Calu3 (cell line): ENCODE data around the gene CAND1. TPM values are rescaled to one million over a fixed set of nuclear protein-coding genes. Genes with fewer than 3 reads are reported as not detected.

Experiments used
- BruUV-seq: library from RNA; stranded (reverse); fragments of 400-500 nt; replicated peaks from 2 replicates; lab custom pipeline; 2021; lab: Mats Ljungman, UMichigan
- CTCF ChIA-PET: fragments of 300-600 bp; sonication (Branson Sonifier 250); formaldehyde crosslinking; loops from one replicate; lab custom pipeline; 2022; ENCODE audit warnings: antibody characterized with exemption; lab: Charles Lee
- DNase-seq: peaks from one replicate; pipeline ENCODE4 v3.0.0; 2022
- H3K27ac Mint-ChIP-seq: one replicate; pipeline ENCODE4 v1.8.0; 2022; ENCODE audit warnings: mixed read lengths; ENCODE audit not compliant: unreplicated experiment
- H3K27me3 Mint-ChIP-seq: one replicate; pipeline ENCODE4 v1.8.0; 2022; ENCODE audit warnings: mixed read lengths; ENCODE audit not compliant: unreplicated experiment
- H3K36me3 Mint-ChIP-seq: one replicate; pipeline ENCODE4 v1.8.0; 2022; ENCODE audit warnings: mild to moderate bottlenecking, moderate library complexity, mixed read lengths; ENCODE audit not compliant: insufficient read depth, unreplicated experiment
- H3K4me1 Mint-ChIP-seq: one replicate; pipeline ENCODE4 v1.8.0; 2022; ENCODE audit warnings: mild to moderate bottlenecking, low read depth, mixed read lengths; ENCODE audit not compliant: unreplicated experiment
- H3K4me3 Mint-ChIP-seq: one replicate; pipeline ENCODE4 v1.8.0; 2022; ENCODE audit warnings: mild to moderate bottlenecking, low read depth, moderate library complexity, mixed read lengths; ENCODE audit not compliant: unreplicated experiment
- H3K9me3 Mint-ChIP-seq: one replicate; pipeline ENCODE4 v1.8.0; 2022; ENCODE audit warnings: low read depth, mixed read lengths; ENCODE audit not compliant: unreplicated experiment
- CTCF ChIP-seq: fragments of 200-600 bp; IDR thresholded peaks from one replicate; pipeline ENCODE4 v1.8.0; 2022; ENCODE audit warnings: antibody characterized with exemption; ENCODE audit not compliant: unreplicated experiment
- intact Hi-C: fragments of 100-400 bp; cut with micrococcal nuclease; formaldehyde crosslinking; loops from one replicate; pipeline ENCODE4 v1.10.0; 2022; ENCODE audit not compliant: unreplicated experiment
- total RNA-seq: library from RNA; stranded (reverse); gene quantifications from 2 replicates; pipeline ENCODE4 v1.2.3, GENCODE V29; 2022

CAND1 gene
- total RNA-seq, 1 experiment from 2014 or later: 197 TPM

GRCh38 chr12:67245571-67245970 lies 23.6 kb upstream of the CAND1 start:
- CTCF ChIA-PET: interaction anchor here (0.7 kb wide), 2 partner anchors 12 to 24 kb away, joined by 3 to 4 read pairs; partner anchors contain the start of gene CAND1
- no peaks in the 10 kb centered on the region for H3K27me3 Mint-ChIP-seq
- no peaks in the 10 kb centered on the region for H3K9me3 Mint-ChIP-seq
- no peak overlapping the region for H3K27ac Mint-ChIP-seq
- H3K4me1 Mint-ChIP-seq: no peaks in the 10 kb centered on the region
- no TSS peak for BruUV-seq
- no peak for TF ChIP-seq CTCF
- no peak for DNase-seq
- intact Hi-C loops: no loop called here
- no peak overlapping the region for H3K4me3 Mint-ChIP-seq
- no peaks in the 10 kb centered on the region for H3K36me3 Mint-ChIP-seq

DNA sequence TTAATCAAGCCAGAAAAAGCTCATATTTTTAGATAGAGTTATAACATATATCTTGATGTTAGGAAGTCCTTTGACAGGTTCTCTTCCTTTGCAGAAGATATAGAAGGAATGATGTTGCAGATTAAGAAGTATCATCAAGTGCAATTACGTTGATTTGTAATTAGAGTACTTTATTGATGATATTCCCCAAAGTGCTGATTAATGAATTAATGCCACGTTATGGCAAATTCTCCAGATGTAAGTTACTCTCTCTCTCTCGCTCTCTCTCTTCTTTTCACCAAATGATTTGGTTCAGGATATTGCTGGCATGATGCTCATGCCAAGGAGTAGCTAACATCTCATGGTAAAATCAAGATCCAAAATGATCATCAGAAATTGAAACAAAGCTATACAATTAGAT lies 18.1 kb upstream of the CAND1 start:
- no peak overlapping the region for H3K27ac Mint-ChIP-seq
- H3K4me3 Mint-ChIP-seq: no peak overlapping the region
- no peaks in the 10 kb centered on the region for H3K4me1 Mint-ChIP-seq
- intact Hi-C loops: no loop called here
- no peaks in the 10 kb centered on the region for H3K9me3 Mint-ChIP-seq
- no peaks in the 10 kb centered on the region for H3K27me3 Mint-ChIP-seq
- no TSS peak for BruUV-seq
- H3K36me3 Mint-ChIP-seq: no peaks in the 10 kb centered on the region
- no peak for TF ChIP-seq CTCF
- CTCF ChIA-PET: interaction anchor here (0.6 kb wide), 1 partner anchor 18 kb away, joined by 4 read pairs; no protein-coding TSS in a partner anchor
- DNase-seq: no peak

DNA sequence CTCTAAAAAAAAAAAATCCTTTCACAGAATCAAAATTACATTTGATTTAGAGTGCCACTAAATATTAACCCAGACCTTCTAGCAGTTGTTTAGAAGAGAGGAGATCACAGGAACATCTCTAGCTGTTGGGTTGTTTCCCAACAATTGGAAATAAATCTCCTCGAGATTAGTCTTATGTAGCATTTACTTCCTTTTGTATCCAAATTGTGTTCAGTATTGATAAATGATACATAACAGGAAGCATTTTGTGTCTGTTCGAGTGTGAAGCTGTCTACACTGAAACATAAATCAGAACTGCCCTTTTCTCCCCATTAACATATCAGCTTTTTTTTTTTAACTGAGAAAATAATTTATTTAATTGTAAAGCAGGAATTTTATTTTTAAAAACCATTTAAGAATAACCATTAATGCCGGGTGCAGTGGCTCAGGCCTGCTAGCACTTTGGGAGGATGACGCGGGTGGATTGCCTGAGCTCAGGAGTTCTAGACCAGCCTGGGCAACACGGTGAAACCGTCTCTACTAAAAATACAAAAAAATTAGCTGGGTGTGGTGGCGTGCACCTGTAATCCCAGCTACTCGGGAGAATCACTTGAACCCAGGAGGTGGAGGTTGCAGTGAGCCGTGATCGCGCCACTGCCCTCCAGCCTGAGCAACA lies 14.7 kb upstream of the CAND1 start:
- intact Hi-C loops: no loop called here
- no peaks in the 10 kb centered on the region for H3K4me1 Mint-ChIP-seq
- no peaks in the 10 kb centered on the region for H3K9me3 Mint-ChIP-seq
- H3K4me3 Mint-ChIP-seq: no peak overlapping the region
- no peaks in the 10 kb centered on the region for H3K27me3 Mint-ChIP-seq
- H3K27ac Mint-ChIP-seq: no peak overlapping the region
- no peaks in the 10 kb centered on the region for H3K36me3 Mint-ChIP-seq
- CTCF ChIA-PET: no interaction called here
- BruUV-seq: no TSS peak
- DNase-seq: no peak
- no peak for TF ChIP-seq CTCF

GRCh38 chr12:67256649-67257048 lies 12.5 kb upstream of the CAND1 start:
- H3K9me3 Mint-ChIP-seq: no peaks in the 10 kb centered on the region
- no peaks in the 10 kb centered on the region for H3K4me1 Mint-ChIP-seq
- intact Hi-C loops: no loop called here
- CTCF ChIA-PET: interaction anchor here (1.7 kb wide), 1 partner anchor 12 kb away, joined by 5 read pairs; the partner anchor contains the start of gene CAND1
- BruUV-seq: no TSS peak
- no peak overlapping the region for H3K27ac Mint-ChIP-seq
- no peak for TF ChIP-seq CTCF
- H3K27me3 Mint-ChIP-seq: no peaks in the 10 kb centered on the region
- no peak overlapping the region for H3K4me3 Mint-ChIP-seq
- DNase-seq: no peak
- no peaks in the 10 kb centered on the region for H3K36me3 Mint-ChIP-seq
